ENCODE measurements around the gene HNRNPH2.

The HNRNPH2 gene

DNA sequence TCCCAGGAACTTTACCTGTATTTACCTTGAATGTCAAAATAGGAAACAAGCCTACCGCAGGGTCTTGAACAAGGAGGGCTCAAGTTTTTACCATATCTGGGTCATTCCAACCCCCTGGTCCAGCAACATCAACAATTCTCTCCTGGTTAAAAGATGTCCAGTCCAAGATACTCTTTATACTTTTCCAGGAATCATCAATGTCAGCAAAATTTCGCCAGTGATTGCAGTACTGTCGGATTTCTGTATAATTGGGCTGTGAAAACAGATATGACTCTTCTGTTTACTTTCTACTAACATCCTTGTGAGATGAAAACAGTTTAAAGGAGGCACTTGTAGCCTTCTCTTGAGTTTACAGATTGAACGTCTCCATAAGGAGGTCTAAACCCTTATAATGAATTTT lies 9.3 kb upstream of the HNRNPH2 start:
- no peak for DNase-seq

DNA sequence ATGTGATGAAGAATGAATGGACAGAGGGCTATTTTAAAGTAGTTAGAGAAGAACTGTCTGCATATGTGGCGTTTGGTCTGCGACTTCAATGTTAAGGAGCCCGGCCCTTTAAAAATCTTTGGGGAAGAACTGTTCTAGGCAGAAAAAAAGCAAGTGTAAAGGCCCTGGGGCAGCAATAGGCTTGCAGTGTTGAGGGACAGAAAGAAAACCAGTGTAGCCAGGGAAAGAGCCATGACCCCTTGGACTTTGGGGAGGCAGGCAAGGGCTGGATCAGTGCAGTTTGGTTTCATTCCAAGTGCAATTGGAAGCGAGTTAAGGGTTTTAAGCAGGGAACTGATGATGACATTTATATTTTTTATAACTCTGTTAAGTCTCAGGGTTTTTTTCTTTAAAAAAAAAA lies 8.2 kb upstream of the HNRNPH2 start:
- DNase-seq = no peak

DNA sequence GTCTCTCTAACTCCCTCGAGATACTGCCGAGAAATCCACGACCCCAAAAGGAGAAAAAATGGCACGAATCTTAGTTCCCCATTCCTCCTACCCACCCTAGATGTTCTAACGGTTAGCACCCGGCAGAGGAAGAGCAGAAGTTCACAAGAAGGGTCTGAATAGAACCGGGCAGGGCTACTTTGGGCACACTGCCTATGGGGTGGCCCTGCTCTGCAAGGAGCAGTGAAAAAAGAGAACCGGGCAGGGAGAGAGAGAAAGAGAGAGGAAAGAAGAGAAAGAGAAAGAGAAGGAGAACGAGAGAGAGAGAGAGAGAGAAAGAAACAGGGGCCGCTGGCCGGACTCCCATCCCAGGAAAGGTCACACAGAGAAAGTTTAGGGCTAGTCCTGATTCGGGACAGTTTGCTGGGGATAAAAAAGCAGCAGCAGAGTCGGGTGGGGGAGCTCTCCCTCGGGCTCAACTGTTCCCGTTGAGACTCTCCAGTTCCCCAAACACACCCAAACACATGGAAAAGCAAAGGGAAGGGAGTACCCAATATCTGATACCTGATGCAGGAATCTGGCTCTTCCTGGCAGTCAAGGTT lies 765 bp upstream of the HNRNPH2 start:
- DNase-seq = no peak

DNA sequence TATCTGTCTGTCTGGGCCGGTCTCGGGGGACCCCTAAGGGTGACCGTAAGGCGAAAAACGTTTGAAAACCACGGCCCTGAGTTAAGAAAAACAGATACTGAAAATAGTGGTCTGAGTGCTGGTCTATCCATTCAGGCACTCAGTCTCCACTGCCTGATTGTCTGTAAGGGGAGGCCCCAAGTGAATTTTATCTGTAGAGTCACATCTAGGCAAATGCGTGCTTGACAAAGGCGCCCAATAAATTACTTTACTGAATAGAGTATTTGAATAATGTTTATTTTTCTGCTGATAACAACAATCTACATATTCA lies 465 bp downstream of the HNRNPH2 start:
- DNase-seq = no peak

DNA sequence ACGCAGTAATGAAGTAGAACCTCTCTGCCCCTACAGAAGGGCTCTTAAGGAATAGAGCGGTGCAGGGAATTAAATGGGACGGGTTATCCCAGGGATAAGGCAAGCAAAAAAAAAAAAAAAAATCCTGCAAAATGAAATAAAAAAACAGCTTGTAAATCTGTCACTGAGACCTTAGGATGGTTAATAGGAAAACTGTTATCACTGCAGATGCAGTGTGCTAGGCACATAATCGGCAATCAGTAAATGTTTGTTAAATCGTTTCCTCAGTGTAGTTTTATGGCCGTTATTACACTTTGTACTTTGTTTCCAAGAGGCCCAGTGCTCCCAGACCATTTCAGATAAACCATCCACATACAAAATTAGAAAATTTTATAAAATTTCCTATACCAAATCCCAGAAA lies 1.0 kb downstream of the HNRNPH2 start:
- no peak for DNase-seq

DNA sequence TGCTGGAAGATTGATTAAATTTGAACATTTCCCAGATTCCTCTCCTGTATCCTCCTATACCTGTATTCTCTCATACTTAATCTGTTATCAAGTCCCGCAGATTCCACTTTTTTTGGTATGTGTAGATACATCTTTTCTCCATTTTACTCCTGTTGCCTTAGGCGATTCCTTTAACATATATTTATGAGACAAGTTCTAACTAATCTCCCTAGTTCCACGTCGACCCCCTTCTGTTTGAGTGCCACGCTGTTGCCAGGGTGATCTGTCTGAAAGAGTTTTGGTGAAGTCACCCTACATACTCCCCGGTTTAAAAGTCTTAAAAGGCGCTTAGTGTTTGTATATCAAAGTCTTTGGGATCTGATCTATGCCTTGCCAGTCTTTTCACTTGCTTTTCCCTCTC lies 2.4 kb downstream of the HNRNPH2 start:
- DNase-seq = peak; percentile 42

DNA sequence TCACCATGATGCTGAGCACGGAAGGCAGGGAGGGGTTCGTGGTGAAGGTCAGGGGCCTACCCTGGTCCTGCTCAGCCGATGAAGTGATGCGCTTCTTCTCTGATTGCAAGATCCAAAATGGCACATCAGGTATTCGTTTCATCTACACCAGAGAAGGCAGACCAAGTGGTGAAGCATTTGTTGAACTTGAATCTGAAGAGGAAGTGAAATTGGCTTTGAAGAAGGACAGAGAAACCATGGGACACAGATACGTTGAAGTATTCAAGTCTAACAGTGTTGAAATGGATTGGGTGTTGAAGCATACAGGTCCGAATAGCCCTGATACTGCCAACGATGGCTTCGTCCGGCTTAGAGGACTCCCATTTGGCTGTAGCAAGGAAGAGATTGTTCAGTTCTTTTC lies 4.0 kb downstream of the HNRNPH2 start:
- no peak for DNase-seq

DNA sequence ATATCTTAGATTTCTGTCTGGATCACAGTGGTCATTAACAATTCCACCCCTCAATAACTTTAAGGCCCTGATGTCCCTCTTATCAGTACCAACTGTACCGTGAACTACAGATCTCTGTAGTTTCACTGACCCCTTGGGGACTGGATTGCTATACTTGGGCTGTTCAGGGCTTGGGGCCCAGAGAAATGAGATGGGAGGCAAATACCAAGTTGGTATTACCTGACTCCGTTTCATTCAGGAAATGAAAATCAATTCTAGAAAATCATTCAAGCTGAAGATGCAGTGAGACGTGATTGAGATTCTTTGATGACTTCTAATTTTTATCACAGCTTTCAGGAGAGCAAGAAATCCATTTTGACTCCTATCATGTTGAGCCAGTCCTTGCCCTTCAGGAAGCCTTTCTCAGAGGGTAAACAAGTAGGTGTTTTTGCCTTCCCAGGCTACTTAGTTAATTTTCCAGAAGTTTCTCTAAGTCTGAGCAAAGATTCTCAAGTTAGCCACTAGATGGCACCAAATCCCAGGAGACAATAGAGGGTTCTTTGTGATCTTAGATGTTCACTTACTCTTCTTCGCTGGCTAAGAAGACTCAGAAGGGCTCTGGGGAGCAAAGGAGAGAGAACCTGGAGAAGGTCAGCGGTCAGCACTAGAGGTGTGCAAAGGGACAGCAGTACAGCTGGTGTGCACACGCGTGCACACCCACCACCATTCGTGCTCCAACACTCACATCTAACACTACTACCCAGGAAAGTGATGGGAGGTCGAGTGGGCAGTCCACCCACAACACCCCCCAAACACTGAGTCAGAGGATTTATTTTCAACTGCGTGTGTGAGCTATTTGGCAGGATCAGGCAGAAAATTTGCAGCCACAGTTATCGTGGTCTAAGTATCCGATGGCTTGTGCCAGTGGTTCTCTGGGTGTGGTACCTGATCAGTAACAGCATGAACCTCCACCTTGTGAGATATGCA lies 7.4 kb downstream of the HNRNPH2 start:
- DNase-seq = peak; percentile 40 to 75

DNA sequence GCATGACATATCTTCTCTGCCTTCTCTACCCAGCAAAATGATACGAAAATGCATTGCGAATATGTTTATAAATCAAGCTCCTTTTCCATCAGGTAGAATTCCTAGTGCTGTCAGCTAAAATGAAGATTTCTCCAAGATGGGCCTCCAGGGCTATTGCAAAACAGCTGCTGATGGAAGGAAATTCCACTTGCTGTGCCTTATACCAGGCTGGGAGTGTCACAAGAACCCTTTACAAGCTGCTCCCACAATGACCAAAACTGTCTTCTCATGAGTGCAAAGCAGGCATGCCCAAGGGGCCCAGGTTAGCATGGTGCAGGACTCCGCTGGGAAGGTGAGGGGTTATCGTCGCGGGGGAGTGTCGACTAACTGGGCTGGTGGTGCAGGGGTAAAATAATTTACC lies 8.7 kb downstream of the HNRNPH2 start:
- no peak for DNase-seq

DNA sequence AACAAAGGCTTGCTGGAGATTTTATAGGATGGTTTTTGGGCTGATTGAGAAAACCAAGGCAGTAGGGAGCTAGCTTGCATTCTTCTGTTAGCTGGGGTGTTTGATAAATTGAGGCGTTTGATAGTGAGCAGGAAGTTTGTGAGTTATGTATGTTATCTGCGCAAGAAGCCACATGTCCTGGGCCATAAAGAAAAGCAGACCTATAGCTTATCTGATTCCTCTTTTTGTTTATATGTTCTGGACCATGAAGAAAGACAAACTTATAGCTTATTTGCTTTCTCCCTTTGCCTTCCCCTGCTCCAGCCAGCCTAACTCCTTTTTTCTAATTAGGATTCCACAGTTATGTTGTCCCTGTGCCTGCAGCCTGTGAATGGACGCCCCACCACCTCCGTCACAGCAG lies 9.2 kb downstream of the HNRNPH2 start:
- no peak for DNase-seq

DNA sequence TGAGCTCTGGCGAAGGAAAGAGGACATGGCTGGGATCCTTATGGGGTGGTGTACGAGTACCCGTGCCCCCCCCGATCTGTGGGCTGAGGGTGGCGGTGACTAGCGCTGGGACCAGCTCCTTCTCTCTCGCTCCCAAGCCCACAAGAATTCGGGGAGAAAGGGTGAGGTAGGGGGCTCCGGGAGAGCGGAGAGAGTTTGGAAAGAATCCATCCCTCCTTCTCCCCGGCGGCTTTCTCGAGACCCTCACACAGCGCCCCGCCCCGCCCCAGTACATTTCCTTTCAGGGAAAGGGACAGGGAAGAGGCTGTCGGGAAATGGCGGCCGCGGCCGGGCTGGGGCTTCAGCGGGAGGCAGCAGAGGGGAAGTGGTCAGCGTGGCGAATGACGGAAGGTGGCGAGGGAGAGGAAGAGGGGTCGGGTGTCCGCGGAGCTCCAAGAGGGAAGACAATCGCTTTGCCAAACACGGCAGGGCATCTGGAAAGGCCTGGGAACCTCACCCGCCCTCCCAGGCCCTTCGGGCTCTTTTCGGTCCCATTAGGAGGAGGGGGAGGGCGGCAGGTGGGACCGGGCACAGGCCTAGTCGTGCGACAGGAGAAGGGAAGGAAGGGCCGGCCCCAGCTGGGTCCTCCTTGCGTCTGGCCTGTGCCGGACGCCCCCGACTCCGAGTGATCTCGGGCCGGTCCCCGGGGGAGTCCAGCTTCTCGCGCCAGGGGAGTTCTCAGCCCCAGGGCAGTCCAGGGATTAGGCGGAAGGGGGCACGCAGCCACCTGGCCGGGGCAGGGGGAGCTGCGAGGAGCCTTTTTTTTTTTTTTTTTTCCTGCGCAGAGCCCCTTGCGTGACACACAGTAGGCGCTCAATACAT lies 10.2 kb downstream of the HNRNPH2 start:
- peak; percentile 46 to 49 for DNase-seq

DNA sequence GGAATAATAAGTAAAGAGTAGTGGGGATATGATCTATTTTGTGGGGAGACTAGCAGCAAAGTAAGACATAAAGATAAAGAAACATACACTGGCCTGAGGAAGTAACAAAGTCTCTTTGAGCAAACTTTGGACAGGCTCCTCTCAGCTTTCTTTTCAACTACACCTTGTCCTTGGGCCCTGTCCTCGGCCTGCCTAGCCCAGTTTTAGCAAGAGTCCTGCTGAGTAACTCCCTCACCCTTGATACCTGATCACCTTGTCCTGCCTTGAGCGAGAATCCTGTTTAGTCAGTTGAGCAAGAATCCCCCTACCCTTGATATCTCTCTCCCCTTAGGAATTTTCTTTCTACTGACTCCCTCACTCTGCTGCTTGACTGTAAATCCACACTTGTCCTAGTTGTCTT lies 11.5 kb downstream of the HNRNPH2 start:
- DNase-seq = no peak

DNA sequence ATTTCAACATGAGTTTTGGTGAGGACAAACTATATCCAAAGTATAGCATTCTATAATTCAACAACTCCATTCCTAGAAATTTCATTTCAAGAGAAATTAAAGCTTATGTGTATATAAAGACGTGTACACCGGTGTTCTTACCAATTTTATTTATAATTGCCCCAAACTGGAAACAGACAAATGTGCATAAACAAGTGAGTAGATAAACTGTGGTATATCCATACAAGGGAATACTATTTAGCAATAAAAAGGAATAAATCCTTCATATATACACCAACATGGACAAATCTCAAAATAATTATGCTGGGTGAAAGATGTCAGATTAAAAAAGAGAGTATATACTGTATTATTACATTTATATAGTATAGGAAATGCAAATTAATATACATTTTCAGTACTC lies 19.9 kb downstream of the HNRNPH2 start:
- DNase-seq = no peak

DNA sequence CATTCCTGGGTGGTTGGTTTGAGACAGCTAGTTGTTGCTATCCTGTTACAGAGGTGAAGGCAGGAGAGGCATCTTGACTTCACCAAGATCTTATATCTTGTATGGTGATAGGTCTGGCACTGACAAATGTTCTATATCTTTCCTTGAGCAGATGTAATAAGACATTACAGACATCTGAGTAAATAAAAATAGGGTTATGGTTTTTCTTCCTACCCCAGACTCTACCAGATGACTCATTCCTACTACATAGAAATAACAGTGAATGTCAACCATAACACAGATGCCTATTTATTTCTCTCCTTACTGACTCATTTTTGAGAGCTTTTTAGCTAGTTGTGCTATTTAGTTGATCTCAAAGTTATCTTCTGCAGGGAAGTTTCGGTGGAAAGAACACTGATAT lies 21.9 kb downstream of the HNRNPH2 start:
- DNase-seq = no peak

DNA sequence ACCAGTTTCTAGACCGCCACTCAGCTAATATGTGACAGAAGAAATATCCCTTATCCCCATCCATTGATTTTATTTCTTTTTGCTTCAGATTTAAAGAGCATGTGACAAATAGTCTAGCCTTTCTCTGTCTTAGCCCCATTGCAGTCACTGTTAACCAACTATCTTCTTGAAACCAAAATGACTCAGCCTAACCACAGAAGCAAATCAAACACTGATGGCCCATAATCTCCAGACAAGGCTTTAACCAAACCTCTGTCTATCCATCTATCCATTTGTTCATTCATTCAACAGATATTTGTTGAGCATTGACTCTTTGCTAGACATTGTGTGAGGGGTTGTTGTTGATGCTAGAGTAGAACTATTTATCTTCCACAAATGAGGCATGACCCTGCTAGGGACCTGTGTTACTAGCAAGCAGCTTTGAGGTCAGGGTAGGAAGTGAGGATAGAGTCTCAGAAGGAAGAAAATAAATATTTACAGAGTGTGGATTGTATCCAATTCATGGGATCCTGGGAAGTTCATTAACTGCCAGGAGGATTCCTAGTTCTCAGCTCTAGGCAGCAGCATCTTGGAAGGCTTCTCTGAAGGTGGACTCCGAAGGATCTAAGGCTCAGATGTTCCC lies 22.5 kb downstream of the HNRNPH2 start:
- DNase-seq = no peak

DNA sequence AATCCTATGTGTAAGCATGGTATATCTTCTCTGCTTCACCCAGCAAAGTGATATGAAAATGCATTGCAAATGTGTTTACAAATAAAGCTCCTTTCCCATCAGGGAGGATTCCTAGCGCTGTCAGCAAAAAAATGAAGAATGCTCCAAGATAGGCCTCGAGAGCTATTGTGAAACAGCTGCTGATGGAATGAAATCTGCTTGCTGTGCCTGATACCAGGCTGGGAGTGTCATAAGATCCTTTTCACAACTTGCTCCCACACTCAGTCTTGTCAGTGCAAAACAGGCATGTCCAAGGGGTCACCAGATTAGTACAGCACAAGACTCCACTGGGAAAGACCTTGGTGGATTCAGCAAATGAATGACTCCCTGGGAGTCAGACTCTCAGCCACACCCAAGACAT lies 34.1 kb downstream of the HNRNPH2 start:
- no peak for DNase-seq

DNA sequence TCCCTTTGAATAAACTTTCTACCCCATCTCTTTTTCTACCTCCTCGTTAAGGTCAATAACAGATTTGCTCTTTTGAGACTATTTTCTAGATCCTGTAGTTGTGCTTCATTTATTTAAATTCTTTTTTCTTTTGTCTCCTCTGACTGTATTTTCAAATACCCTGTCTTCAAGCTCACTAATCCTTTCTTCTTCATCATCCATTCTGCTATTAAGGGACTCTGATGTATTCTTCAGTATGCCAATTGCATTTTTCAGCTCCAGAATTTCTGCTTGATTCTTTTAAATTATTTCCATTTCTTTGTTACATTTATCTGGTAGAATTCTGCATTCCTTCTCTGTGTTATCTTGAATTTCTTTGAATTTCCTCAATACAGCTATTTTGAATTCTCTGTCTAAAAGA lies 41.3 kb downstream of the HNRNPH2 start:
- DNase-seq = no peak

DNA sequence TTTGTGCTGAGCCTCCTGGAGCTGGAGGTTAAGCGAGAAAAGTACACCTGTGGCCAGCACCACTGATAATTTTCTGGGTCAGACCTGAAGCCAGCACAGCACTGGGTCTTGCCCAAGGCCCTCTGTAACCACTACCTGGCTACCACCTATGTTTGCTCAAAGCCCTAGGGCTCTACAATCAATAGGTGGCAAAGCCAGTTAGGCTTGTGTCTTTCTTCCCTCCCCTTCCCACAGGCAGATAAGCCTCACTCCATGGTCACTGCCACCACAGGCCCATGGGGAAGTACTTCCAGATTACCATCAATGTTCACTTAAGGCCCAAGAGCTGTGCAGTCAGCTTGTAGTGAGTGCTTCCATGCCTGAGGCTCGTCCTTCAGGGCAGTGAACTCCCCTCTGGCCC lies 42.1 kb downstream of the HNRNPH2 start:
- DNase-seq = no peak

DNA sequence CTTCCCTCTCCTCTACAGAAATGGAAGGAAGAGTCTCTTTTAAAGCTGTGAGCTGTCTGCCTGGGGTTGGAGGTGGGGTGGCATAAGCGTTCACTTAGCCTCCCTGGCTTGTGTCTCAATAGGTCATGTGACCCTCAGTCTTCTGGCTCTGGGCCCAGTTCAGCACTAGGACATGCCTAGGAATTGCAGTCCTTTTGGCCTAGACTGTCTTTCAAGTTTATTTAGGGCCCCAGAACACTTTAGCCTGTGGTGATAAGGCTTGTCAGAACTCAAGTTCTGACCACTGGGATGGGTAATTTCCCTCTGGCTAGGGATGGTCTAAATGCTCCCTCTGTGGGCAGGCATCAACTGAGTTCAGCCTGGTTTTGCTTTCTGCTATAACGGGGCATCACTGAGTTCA lies 42.9 kb downstream of the HNRNPH2 start:
- DNase-seq = no peak

DNA sequence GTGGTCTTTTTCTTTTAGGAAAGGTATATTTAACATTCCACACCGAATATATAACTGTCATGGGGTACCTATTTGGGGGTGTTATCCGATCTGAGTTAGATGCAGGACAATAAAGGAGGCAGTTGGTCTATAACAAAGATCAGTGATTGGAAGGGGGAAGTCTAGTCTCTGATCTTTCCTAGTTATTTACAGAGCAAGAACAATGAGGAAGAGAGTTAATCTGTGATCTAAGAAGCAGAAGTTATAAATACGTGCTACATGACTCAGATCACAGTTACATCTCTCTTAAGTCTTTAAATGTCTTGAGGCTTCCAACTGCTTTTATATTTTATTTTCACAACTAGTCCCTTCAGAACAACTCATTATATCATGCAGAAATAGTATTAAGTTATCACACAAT lies 44.0 kb downstream of the HNRNPH2 start:
- DNase-seq = no peak

DNA sequence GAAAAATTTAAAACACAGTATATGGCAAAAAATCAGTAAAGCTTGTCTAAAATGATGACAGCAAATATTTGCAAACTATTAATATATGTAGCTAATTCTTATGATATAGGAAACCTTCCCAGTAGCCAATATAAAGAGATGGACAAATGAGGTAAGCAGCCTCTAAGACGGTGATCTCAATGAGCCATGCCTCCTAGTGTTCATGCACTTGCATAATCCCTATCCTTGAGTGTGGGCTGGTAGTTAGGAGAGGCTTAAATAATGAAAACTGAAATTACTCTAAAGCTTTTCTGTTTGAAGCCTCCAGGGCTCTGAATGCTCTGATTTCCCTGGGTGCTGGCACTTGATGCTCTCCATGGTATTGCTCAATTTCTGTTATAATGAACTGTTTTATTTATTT lies 52.6 kb downstream of the HNRNPH2 start:
- no peak for DNase-seq

DNA sequence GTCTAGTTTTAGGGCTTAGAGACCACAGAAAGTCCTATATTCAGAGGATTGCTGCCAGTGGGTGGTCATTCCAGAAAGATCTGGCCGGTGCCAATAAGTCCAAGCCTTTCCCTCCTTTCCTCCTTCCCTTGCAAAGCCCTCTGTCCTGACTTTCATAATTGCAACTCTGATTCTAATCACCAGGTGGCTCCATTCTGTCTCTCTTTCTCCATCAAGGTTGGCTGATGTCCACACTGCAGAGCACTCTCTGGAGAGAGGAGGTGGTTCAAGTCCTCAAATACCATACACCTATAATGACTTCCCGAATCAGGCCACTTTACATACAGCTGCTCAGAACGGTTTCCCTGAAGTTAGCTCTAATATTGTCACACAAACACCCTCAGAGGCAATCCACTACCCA lies 54.9 kb downstream of the HNRNPH2 start:
- no peak for DNase-seq
